Middle frontal gyrus (tissue), 1 donor: ENCODE measurements around the gene DNASE1L2.

Source experiments
- DNase-seq: peaks from one replicate; pipeline ENCODE4 v3.0.0-alpha.2; 2015; ENCODE audit warnings: low spot score; ENCODE audit errors: extremely low spot score

Gene DNASE1L2

DNA sequence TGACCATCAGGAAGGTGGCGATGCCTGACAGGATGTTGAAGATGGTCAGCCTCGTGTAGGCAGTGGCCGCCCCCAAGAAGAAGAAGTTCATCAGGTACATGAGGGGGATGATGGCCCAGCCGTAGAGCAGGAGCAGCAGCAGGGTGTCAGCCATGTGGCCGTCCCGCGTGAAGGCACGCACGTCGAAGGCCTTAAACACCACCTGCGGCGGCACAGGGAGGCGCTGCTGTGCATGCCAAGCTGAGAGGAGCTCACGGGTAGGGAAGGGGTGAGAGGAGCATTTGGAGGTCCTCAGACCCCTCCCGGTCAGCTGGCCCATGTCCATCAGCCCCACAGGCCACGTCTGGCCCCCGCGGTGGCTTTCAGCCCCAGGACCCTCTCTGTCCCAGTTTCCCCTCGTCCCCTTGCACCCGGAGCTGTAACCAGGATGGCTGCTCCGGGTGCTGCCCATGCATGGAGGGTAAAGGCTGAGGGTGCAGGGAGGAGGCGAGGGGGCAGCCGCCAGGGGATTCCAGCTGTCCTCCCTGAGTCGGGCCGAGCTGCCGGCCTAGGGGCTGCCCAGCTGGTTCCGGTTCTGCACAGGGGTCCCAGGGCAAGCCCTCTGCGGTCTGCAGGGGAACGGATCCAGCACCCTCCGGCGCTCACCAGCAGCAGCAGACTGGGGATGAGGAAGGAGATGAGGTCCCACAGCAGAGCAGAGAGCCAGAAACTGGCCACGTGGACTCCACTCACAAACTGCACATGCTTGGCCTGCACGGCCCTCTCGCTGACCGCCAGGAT, 48.7 kb downstream of the DNASE1L2 start:
- DNase-seq: no peak

DNA sequence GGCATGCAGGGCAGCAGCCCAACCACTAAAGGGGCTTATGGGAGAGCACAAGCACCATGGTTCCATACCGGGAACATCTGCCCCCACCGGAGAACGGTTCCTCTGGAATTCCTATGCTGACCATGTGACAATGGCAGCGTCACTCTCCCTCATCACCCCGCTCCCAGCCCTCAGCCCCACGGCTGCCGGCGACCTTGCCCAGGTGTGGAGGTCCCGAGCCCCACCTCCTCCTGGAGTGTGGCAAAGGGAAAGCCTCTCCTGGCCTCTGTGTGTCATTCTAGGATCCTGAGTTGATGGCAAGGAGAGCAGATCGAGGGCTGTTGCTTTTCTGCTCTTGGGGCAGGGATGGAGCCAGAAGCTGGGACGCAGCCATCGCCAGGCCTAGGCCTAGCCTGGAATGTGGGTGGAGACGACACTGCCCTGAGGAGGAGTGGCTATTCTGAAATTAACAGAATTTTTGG, 49.5 kb downstream of the DNASE1L2 start:
- no peak for DNase-seq

DNA sequence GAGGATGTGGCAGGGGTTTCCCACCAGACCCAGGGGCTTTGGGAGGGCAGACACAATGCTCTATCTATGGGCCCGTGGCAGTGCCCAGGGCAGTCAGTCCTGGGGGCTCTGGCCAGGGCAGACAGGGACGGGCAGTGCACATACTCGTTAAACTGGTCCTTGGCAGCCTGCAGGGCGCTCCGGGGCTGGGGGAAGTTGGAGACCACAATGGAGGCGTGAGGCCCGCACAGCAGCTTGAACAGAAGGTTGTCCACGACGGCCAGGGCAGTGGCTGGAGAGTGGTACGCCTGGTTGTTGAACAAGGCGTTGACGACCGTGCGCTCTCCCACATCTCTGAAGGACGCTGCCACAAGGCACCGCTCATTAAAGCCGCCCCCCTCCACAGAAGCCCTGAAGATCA, 50.3 kb downstream of the DNASE1L2 start:
- DNase-seq: no peak

GRCh38 chr16:2287916-2288547, 51.8 kb downstream of the DNASE1L2 start:
- no peak for DNase-seq
